Measurements from ENCODE around the gene ATP1A1. TPM values are rescaled to one million over a fixed set of nuclear protein-coding genes. Genes with fewer than 3 reads are reported as not detected.

The ATP1A1 gene
- total RNA-seq, 2 experiments from 2014 or later, result 74.4 to 186 TPM

DNA sequence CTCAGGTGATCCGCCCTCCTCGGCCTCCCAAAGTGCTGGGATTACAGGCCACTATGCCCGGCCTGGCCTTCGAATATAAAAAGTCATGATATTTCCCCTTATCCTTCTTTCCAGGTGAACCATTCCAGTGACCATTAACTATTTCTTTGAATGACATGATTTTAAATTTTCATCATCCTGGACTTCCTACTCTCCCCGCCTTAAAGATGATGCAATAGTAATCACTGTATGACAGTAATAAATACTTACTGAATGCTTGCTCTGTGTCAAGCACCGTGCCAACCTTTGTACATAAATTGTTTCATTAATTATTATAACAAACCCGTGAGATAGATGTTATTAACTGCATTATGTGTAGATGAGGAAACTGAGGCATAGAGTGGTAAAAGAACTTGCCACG lies 19.9 kb upstream of the ATP1A1 start:
- H3K9me3 ChIP-seq (ENCODE audit: low read length), result no peaks in the 10 kb centered on the region
- H3K79me2 ChIP-seq (ENCODE audit: insufficient read depth, low read depth, low read length), result no peaks in the 10 kb centered on the region
- TF ChIP-seq EZH2phosphoT487 (IDR thresholded peaks at IDR 0.05; ENCODE audit: borderline replicate concordance, low read depth, low read length), result no peak
- TF ChIP-seq, protein P1, sequence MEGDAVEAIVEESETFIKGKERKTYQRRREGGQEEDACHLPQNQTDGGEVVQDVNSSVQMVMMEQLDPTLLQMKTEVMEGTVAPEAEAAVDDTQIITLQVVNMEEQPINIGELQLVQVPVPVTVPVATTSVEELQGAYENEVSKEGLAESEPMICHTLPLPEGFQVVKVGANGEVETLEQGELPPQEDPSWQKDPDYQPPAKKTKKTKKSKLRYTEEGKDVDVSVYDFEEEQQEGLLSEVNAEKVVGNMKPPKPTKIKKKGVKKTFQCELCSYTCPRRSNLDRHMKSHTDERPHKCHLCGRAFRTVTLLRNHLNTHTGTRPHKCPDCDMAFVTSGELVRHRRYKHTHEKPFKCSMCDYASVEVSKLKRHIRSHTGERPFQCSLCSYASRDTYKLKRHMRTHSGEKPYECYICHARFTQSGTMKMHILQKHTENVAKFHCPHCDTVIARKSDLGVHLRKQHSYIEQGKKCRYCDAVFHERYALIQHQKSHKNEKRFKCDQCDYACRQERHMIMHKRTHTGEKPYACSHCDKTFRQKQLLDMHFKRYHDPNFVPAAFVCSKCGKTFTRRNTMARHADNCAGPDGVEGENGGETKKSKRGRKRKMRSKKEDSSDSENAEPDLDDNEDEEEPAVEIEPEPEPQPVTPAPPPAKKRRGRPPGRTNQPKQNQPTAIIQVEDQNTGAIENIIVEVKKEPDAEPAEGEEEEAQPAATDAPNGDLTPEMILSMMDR (conservative IDR thresholded peaks at IDR 0.05; ENCODE audit: low read length), result no peak
- ChIA-PET POLR2A (no interaction called here), CTCF (ENCODE audit: unreplicated experiment) (no interaction called here)
- no peak overlapping the region for H3K4me2 ChIP-seq (ENCODE audit: low read length)
- H3K4me3 ChIP-seq (ENCODE audit: low read depth, low read length, poor library complexity, severe bottlenecking), result no peak overlapping the region
- no peak overlapping the region for H3K27ac ChIP-seq (ENCODE audit: low read depth, low read length, poor library complexity, severe bottlenecking)
- peaks cover 13% of the 10 kb centered on the region for H3K4me1 ChIP-seq (ENCODE audit: insufficient read depth, low read length, poor library complexity, severe bottlenecking)
- H3K9me2 ChIP-seq (ENCODE audit: insufficient read depth, low read length), result no peaks in the 10 kb centered on the region
- DNase-seq (ENCODE audit: low spot score), result no peak
- no TSS peak for BruUV-seq (replicated peaks)
- H2AFZ ChIP-seq (ENCODE audit: low read length), result no peak overlapping the region
- H3K36me3 ChIP-seq (ENCODE audit: insufficient read depth, low read length), result no peaks in the 10 kb centered on the region
- intact Hi-C loops (cut with micrococcal nuclease; ENCODE audit: unreplicated experiment), result no loop called here
- no peaks in the 10 kb centered on the region for H4K20me1 ChIP-seq (ENCODE audit: insufficient read depth, low read length)

DNA sequence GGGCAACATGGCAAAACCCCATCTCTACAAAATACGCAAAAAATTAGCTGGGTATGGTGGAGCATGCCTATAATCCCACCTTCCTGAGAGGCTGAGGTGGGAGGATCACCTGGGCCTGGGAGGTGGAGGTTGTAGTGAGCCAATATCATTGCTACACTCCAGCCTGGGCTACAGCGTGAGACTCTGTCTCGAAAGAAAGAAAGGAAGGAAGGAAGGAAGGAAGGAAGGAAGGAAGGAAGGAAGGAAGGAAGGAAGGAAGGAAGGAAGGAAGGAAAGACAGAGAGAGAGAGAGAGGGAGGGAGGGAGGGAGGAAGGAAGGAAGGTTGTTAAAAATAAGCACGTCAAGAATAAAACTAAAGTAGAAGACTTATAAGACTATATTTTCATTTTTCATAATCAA lies 17.0 kb upstream of the ATP1A1 start:
- Histone ChIP-seq H3K4me3 (ENCODE audit: low read depth, low read length, poor library complexity, severe bottlenecking) (no peak overlapping the region), H3K27ac (ENCODE audit: low read depth, low read length, poor library complexity, severe bottlenecking) (no peak overlapping the region), H3K9me2 (ENCODE audit: insufficient read depth, low read length) (no peaks in the 10 kb centered on the region), H3K79me2 (ENCODE audit: insufficient read depth, low read depth, low read length) (no peaks in the 10 kb centered on the region), H3K4me1 (ENCODE audit: insufficient read depth, low read length, poor library complexity, severe bottlenecking) (peaks cover 13% of the 10 kb centered on the region), H3K9me3 (ENCODE audit: low read length) (no peaks in the 10 kb centered on the region), H2AFZ (ENCODE audit: low read length) (no peak overlapping the region; the same call in 1 of the 2 replicates), H3K36me3 (ENCODE audit: insufficient read depth, low read length) (no peaks in the 10 kb centered on the region), H4K20me1 (ENCODE audit: insufficient read depth, low read length) (no peaks in the 10 kb centered on the region), H3K4me2 (ENCODE audit: low read length) (no peak overlapping the region)
- BruUV-seq (replicated peaks), result no TSS peak
- intact Hi-C loops (cut with micrococcal nuclease; ENCODE audit: unreplicated experiment), result no loop called here
- ChIA-PET CTCF (ENCODE audit: unreplicated experiment) (no interaction called here), POLR2A (interaction anchor here (1.4 kb wide), 1 partner anchor 54 kb away, joined by 3 read pairs; no protein-coding TSS in a partner anchor)
- no peak for DNase-seq (ENCODE audit: low spot score)
- TF ChIP-seq EZH2phosphoT487 (IDR thresholded peaks at IDR 0.05; ENCODE audit: borderline replicate concordance, low read depth, low read length), result no peak
- TF ChIP-seq, protein P1 (conservative IDR thresholded peaks at IDR 0.05; ENCODE audit: low read length), result no peak

DNA sequence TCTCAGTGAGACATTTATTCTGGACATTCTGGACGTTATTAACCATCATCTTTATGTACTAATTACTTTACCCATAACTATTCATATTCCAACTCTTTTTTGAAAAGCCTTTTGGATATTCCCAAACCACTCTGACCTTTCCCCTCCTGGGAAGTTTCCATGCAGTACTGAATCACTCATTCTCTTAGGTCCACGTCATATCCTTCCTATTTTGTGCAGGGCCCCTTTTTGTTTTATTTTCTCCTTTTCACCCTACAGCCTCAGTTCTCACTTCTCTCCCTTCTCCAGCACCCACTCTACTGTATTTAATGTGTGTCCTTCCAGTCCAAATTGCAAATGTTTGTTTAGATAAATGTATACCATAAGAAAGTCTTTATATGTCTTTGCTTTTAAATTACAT lies 16.4 kb upstream of the ATP1A1 start:
- no peaks in the 10 kb centered on the region for H3K9me2 ChIP-seq (ENCODE audit: insufficient read depth, low read length)
- no peaks in the 10 kb centered on the region for H3K9me3 ChIP-seq (ENCODE audit: low read length)
- H3K79me2 ChIP-seq (ENCODE audit: insufficient read depth, low read depth, low read length), result no peaks in the 10 kb centered on the region
- no peaks in the 10 kb centered on the region for H3K36me3 ChIP-seq (ENCODE audit: insufficient read depth, low read length)
- no TSS peak for BruUV-seq (replicated peaks)
- H2AFZ ChIP-seq (ENCODE audit: low read length), result peak overlapping the region; percentile 6; the same call in 1 of the 2 replicates
- intact Hi-C loops (cut with micrococcal nuclease; ENCODE audit: unreplicated experiment), result no loop called here
- TF ChIP-seq EZH2phosphoT487 (IDR thresholded peaks at IDR 0.05; ENCODE audit: borderline replicate concordance, low read depth, low read length), result no peak
- TF ChIP-seq, protein P1 (conservative IDR thresholded peaks at IDR 0.05; ENCODE audit: low read length), result no peak
- no peak overlapping the region for H3K4me2 ChIP-seq (ENCODE audit: low read length)
- POLR2A ChIA-PET, result no interaction called here
- CTCF ChIA-PET (ENCODE audit: unreplicated experiment), result no interaction called here
- no peak overlapping the region for H3K27ac ChIP-seq (ENCODE audit: low read depth, low read length, poor library complexity, severe bottlenecking)
- no peak overlapping the region for H3K4me3 ChIP-seq (ENCODE audit: low read depth, low read length, poor library complexity, severe bottlenecking)
- DNase-seq (ENCODE audit: low spot score), result no peak
- no peaks in the 10 kb centered on the region for H4K20me1 ChIP-seq (ENCODE audit: insufficient read depth, low read length)
- H3K4me1 ChIP-seq (ENCODE audit: insufficient read depth, low read length, poor library complexity, severe bottlenecking), result peaks cover 13% of the 10 kb centered on the region

All from OCI-LY7 (cell line).